Mesendoderm (in vitro differentiated cells): ENCODE measurements around the gene CXorf51A. TPM values are rescaled to one million over a fixed set of nuclear protein-coding genes. Genes with fewer than 3 reads are reported as not detected.
A peak's percentile ranks its signal among the peaks of the same experiment; 100 is the strongest.
"Not testable (repeated sequence)": the region's sequence is repeated elsewhere in the genome, so short reads cannot be mapped to it uniquely, and the experiment has no call there.

ENCODE experiments used
- DNase-seq: peaks from one replicate; pipeline ENCODE4 v3.0.0; 2013
- H2AK5ac ChIP-seq: 2 replicates; pipeline ENCODE4 v1.6.1; 2013; ENCODE audit warnings: low read length, inconsistent platforms
- H2BK120ac ChIP-seq: 2 replicates; pipeline ENCODE4 v1.6.1; 2013; ENCODE audit warnings: low read depth, mild to moderate bottlenecking, low read length, moderate library complexity, mixed read lengths
- H2BK15ac ChIP-seq: replicated peaks from 2 replicates; pipeline ENCODE4 v1.6.1; 2013; ENCODE audit warnings: low read depth, mild to moderate bottlenecking, moderate library complexity
- H2BK5ac ChIP-seq: 2 replicates; pipeline ENCODE4 v1.6.1; 2013; ENCODE audit warnings: low read length, inconsistent platforms
- H3K18ac ChIP-seq: 2 replicates; pipeline ENCODE4 v1.6.1; 2013; ENCODE audit warnings: mild to moderate bottlenecking, low read length, mixed read lengths
- H3K23ac ChIP-seq: one replicate; pipeline ENCODE4 v1.6.1; 2013; ENCODE audit warnings: low read length
- H3K27ac ChIP-seq: 2 replicates; pipeline ENCODE4 v1.5.1; 2013; ENCODE audit warnings: low read depth, mild to moderate bottlenecking, inconsistent platforms, low read length, moderate library complexity
- H3K27me3 ChIP-seq: 2 replicates; pipeline ENCODE4 v1.6.1; 2013; ENCODE audit warnings: low read length, control low read depth, mild to moderate bottlenecking, inconsistent platforms; ENCODE audit not compliant: insufficient read depth, poor library complexity
- H3K36me3 ChIP-seq: 2 replicates; pipeline ENCODE4 v1.6.1; 2013; ENCODE audit warnings: low read length, inconsistent platforms; ENCODE audit not compliant: control insufficient read depth, insufficient read depth
- H3K4ac ChIP-seq: one replicate; pipeline ENCODE4 v1.6.1; 2013; ENCODE audit warnings: low read depth, mild to moderate bottlenecking, low read length, moderate library complexity
- H3K4me1 ChIP-seq: 2 replicates; pipeline ENCODE4 v1.6.1; 2013; ENCODE audit warnings: low read depth, low read length, inconsistent platforms; ENCODE audit not compliant: control insufficient read depth
- H3K4me2 ChIP-seq: 2 replicates; pipeline ENCODE4 v1.6.1; 2013; ENCODE audit warnings: low read length
- H3K4me3 ChIP-seq: 2 replicates; pipeline ENCODE4 v1.5.1; 2013; ENCODE audit warnings: mild to moderate bottlenecking, low read length
- H3K56ac ChIP-seq: one replicate; pipeline ENCODE4 v1.6.1; 2013; ENCODE audit warnings: low read length
- H3K79me1 ChIP-seq: 2 replicates; pipeline ENCODE4 v1.6.1; 2013; ENCODE audit warnings: low read length, inconsistent platforms
- H3K79me2 ChIP-seq: 2 replicates; pipeline ENCODE4 v1.6.1; 2013; ENCODE audit warnings: mild to moderate bottlenecking, low read length; ENCODE audit not compliant: control insufficient read depth, insufficient read depth
- H3K9ac ChIP-seq: 2 replicates; pipeline ENCODE4 v1.6.1; 2013; ENCODE audit warnings: low read length, inconsistent platforms
- H4K5ac ChIP-seq: one replicate; pipeline ENCODE4 v1.6.1; 2013; ENCODE audit warnings: low read length
- H4K8ac ChIP-seq: one replicate; pipeline ENCODE4 v1.6.1; 2013; ENCODE audit warnings: low read depth, mild to moderate bottlenecking, control low read depth, low read length, moderate library complexity
- WGBS: extraction: QIAGEN DNeasy Blood & Tissue Kit; methylation state at CpG from one replicate; pipeline ENCODE4 v1.1.7; 2013; ENCODE audit warnings: low lambda C conversion rate, missing lambda C conversion rate; ENCODE audit not compliant: insufficient coverage; ENCODE audit errors: extremely low coverage; 5-methylcytosine and 5-hydroxymethylcytosine counted together
- polyA plus RNA-seq, 2 experiments: library from polyadenylated mRNA; stranded (reverse); fragments of 200-250 nt; gene quantifications; one replicate each; pipeline ENCODE4 v1.2.3, GENCODE V29; 2013

Gene CXorf51A
- not detected for polyA plus RNA-seq (2013, experiment 1 of 2)
- not detected for polyA plus RNA-seq (2013, experiment 2 of 2)

GRCh38 chrX:146814644-146815043 lies at the start of gene CXorf51A:
Gene CXorf51A, minus strand, starts transcription at chrX:146814744. Its CDS starts 21 bp downstream, at chrX:146814723.
- not testable (repeated sequence) for H3K79me2 ChIP-seq, H2BK120ac ChIP-seq
- no CpG with 5 or more reads among the region's 3 CpGs for WGBS

GRCh38 chrX:146863566-146863965 lies 49.0 kb upstream of the CXorf51A start:
- Histone ChIP-seq H3K9ac (no peak overlapping the region), H2AK5ac (no peak overlapping the region), H3K4me3 (no peak overlapping the region), H3K4me1 (no peaks in the 10 kb centered on the region), H2BK120ac (no peak overlapping the region), H3K4ac (no peak overlapping the region), H3K4me2 (no peak overlapping the region), H2BK15ac (no peak overlapping the region), H3K36me3 (no peaks in the 10 kb centered on the region), H3K27me3 (no peaks in the 10 kb centered on the region), H3K18ac (no peak overlapping the region), H3K27ac (no peak overlapping the region), H3K56ac (no peak overlapping the region), H3K23ac (no peak overlapping the region), H2BK5ac (no peak overlapping the region), H4K8ac (no peak overlapping the region), H4K5ac (no peak overlapping the region), H3K79me2 (no peaks in the 10 kb centered on the region), H3K79me1 (no peaks in the 10 kb centered on the region)
- DNase-seq = peak; percentile 68
- no CpG with 5 or more reads among the region's 1 CpG for WGBS

More at GRCh38 chrX:146814644-146815043, at the start of gene CXorf51A:
- not testable (repeated sequence) for H3K4me1 ChIP-seq, H3K9ac ChIP-seq, DNase-seq, H3K23ac ChIP-seq, H3K27me3 ChIP-seq, H4K8ac ChIP-seq, H3K79me1 ChIP-seq, H3K27ac ChIP-seq, H3K4me2 ChIP-seq, H3K18ac ChIP-seq, H3K56ac ChIP-seq, H2AK5ac ChIP-seq, H3K4me3 ChIP-seq, H2BK5ac ChIP-seq, H2BK15ac ChIP-seq, H3K4ac ChIP-seq, H3K36me3 ChIP-seq, H4K5ac ChIP-seq

GRCh38 chrX:146854281-146854680 lies 39.7 kb upstream of the CXorf51A start:
- no peak overlapping the region for H3K4ac ChIP-seq
- no peak overlapping the region for H4K8ac ChIP-seq
- no CpG with 5 or more reads among the region's 2 CpGs for WGBS
- H2BK5ac ChIP-seq = no peak overlapping the region
- H3K23ac ChIP-seq = no peak overlapping the region
- no peak overlapping the region for H2AK5ac ChIP-seq
- no peaks in the 10 kb centered on the region for H3K27me3 ChIP-seq
- DNase-seq = no peak
- no peak overlapping the region for H3K56ac ChIP-seq
- H4K5ac ChIP-seq = no peak overlapping the region
- no peak overlapping the region for H2BK15ac ChIP-seq
- no peaks in the 10 kb centered on the region for H3K79me1 ChIP-seq
- no peak overlapping the region for H3K18ac ChIP-seq
- no peak overlapping the region for H2BK120ac ChIP-seq
- no peak overlapping the region for H3K27ac ChIP-seq
- no peaks in the 10 kb centered on the region for H3K4me1 ChIP-seq
- no peak overlapping the region for H3K4me3 ChIP-seq
- H3K79me2 ChIP-seq = no peaks in the 10 kb centered on the region
- no peaks in the 10 kb centered on the region for H3K36me3 ChIP-seq
- no peak overlapping the region for H3K9ac ChIP-seq
- H3K4me2 ChIP-seq = no peak overlapping the region

- Histone ChIP-seq H4K5ac (no peak overlapping the region), H2BK5ac (no peak overlapping the region), H3K4me3 (no peak overlapping the region), H2BK120ac (no peak overlapping the region), H3K4me1 (no peaks in the 10 kb centered on the region), H3K18ac (no peak overlapping the region), H3K36me3 (no peaks in the 10 kb centered on the region), H3K27me3 (no peaks in the 10 kb centered on the region), H3K4me2 (no peak overlapping the region), H4K8ac (no peak overlapping the region), H3K23ac (no peak overlapping the region), H3K79me2 (no peaks in the 10 kb centered on the region), H3K4ac (no peak overlapping the region), H2BK15ac (no peak overlapping the region), H3K79me1 (no peaks in the 10 kb centered on the region), H3K27ac (no peak overlapping the region), H3K56ac (no peak overlapping the region), H2AK5ac (no peak overlapping the region), H3K9ac (no peak overlapping the region)
- no peak for DNase-seq
- no CpG with 5 or more reads among the region's 4 CpGs for WGBS
Measured at GRCh38 chrX:146831994-146832393, 17.4 kb upstream of the CXorf51A start.

- H2BK120ac ChIP-seq, H2BK15ac ChIP-seq, DNase-seq, H3K56ac ChIP-seq, H2BK5ac ChIP-seq, H2AK5ac ChIP-seq, H3K4me1 ChIP-seq, H3K27me3 ChIP-seq, H3K4me3 ChIP-seq, H3K9ac ChIP-seq, H3K18ac ChIP-seq, H3K4ac ChIP-seq, H3K4me2 ChIP-seq, H3K79me2 ChIP-seq, H3K23ac ChIP-seq, H4K5ac ChIP-seq, H3K36me3 ChIP-seq, H4K8ac ChIP-seq, H3K27ac ChIP-seq, H3K79me1 ChIP-seq: not testable (repeated sequence)
- WGBS = no CpG with 5 or more reads among the region's 3 CpGs
Measured at GRCh38 chrX:146809471-146809870, 5.1 kb downstream of the CXorf51A start, which contains the start of gene CXorf51B. Gene CXorf51B, plus strand, starts transcription at chrX:146809771. Its CDS starts 21 bp downstream, at chrX:146809792.
